ENCODE measurements around the gene HOXB4. TPM values are rescaled to one million over a fixed set of nuclear protein-coding genes. Genes with fewer than 3 reads are reported as not detected.

HOXB4 gene
- total and polyA plus RNA-seq, 8 donors: 0.45 to 5.1 (median 2.1) TPM; not detected in 2

DNA sequence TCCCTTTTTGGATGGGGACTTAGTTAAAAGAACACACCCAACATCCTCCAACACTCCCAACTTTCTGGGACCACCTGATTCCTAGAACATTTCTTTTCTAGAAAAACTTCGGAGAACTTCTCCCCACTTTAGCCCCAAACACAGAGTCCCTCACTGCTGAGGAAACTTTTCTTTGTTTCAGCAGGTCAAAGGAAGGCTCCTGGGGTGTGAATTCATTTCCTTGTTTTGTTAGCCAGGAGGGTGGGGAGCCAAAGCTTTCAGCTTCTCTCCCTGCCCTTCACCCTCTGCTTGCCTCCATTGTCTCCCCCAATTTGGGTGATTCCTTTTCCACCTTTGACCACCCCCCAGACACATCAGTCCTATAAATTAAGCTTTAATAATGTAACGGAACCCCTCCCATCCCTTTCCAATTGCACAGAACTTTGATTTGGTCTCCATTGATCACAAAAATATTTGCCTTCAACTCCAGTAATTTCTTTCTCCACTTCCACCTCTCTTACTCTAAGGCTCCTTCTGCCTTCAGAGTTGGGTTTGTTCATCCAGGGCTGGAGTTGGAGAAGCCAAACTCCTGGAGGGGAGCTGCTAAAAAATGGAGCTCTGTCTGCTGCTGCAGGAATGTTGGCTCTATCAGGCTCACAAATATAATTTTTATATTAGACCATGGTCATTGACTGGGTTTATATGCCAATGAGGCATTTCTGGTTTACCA lies 10.3 kb downstream of the HOXB4 start:
- Histone ChIP-seq H3K4me3 (peak overlapping the region; percentile 27 to 57 (median 34)), H3K36me3 (no peaks in the 10 kb centered on the region), H3K9me3 (no peaks in the 10 kb centered on the region), H3K4me1 (peaks cover 24 to 94% (median 61%) of the 10 kb centered on the region in 4 donors), H3K27me3 (peaks cover 0 to 100% (median 46%) of the 10 kb centered on the region in 3 donors), H3K27ac (peak overlapping the region in 4 of 5 donors; percentile 54 to 95 (median 93))
- TF ChIP-seq, protein P1, sequence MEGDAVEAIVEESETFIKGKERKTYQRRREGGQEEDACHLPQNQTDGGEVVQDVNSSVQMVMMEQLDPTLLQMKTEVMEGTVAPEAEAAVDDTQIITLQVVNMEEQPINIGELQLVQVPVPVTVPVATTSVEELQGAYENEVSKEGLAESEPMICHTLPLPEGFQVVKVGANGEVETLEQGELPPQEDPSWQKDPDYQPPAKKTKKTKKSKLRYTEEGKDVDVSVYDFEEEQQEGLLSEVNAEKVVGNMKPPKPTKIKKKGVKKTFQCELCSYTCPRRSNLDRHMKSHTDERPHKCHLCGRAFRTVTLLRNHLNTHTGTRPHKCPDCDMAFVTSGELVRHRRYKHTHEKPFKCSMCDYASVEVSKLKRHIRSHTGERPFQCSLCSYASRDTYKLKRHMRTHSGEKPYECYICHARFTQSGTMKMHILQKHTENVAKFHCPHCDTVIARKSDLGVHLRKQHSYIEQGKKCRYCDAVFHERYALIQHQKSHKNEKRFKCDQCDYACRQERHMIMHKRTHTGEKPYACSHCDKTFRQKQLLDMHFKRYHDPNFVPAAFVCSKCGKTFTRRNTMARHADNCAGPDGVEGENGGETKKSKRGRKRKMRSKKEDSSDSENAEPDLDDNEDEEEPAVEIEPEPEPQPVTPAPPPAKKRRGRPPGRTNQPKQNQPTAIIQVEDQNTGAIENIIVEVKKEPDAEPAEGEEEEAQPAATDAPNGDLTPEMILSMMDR (IDR thresholded peaks at IDR 0.05): no peak
- no peak for TF ChIP-seq EP300 (IDR thresholded peaks at IDR 0.05)
- TF ChIP-seq POLR2A (IDR thresholded peaks at IDR 0.05): no peak
- TF ChIP-seq POLR2AphosphoS5 (IDR thresholded peaks at IDR 0.05): no peak
- intact Hi-C loops (cut with DNase I; ENCODE audit: low total_unique reads): no loop called here
- WGBS, 5 donors: 36 to 48% (median 43%) methylated on average over 2 of the region's 2 CpGs
- DNase-seq: no peak

- peak overlapping the region; percentile 5 to 95 (median 93) for H3K27ac ChIP-seq
- peaks cover 0 to 100% (median 52%) of the 10 kb centered on the region in 3 donors for H3K27me3 ChIP-seq
- WGBS, 5 donors: 19 to 49% (median 32%) methylated on average over 6 of the region's 6 CpGs
- intact Hi-C loops (cut with DNase I; ENCODE audit: low total_unique reads): no loop called here
- H3K36me3 ChIP-seq: no peaks in the 10 kb centered on the region
- no peaks in the 10 kb centered on the region for H3K9me3 ChIP-seq
- peak overlapping the region in 1 of 4 donors; percentile 4 for H3K4me3 ChIP-seq
- TF ChIP-seq, protein P1 (IDR thresholded peaks at IDR 0.05): no peak
- TF ChIP-seq EP300 (IDR thresholded peaks at IDR 0.05) (no peak), POLR2A (IDR thresholded peaks at IDR 0.05) (no peak), POLR2AphosphoS5 (IDR thresholded peaks at IDR 0.05) (no peak)
- peaks cover 28 to 95% (median 61%) of the 10 kb centered on the region in 4 donors for H3K4me1 ChIP-seq
- DNase-seq: no peak
These were observed 10.9 kb downstream of the HOXB4 start for GRCh38 chr17:48567209-48567608.

GRCh38 chr17:48566717-48567116 lies 11.4 kb downstream of the HOXB4 start:
- no peak for DNase-seq
- intact Hi-C loops (cut with DNase I; ENCODE audit: low total_unique reads): no loop called here
- Histone ChIP-seq H3K4me1 (peaks cover 32 to 95% (median 64%) of the 10 kb centered on the region in 4 donors), H3K27me3 (peaks cover 0 to 99% (median 55%) of the 10 kb centered on the region in 3 donors), H3K4me3 (no peak overlapping the region), H3K9me3 (no peaks in the 10 kb centered on the region), H3K27ac (peak overlapping the region; percentile 5 to 95 (median 93)), H3K36me3 (no peaks in the 10 kb centered on the region)
- 39 to 59% (median 44%) methylated on average over 2 of the region's 2 CpGs for WGBS, 5 donors
- TF ChIP-seq EP300 (IDR thresholded peaks at IDR 0.05) (no peak), POLR2AphosphoS5 (IDR thresholded peaks at IDR 0.05) (no peak), POLR2A (IDR thresholded peaks at IDR 0.05) (no peak)
- TF ChIP-seq, protein P1 (IDR thresholded peaks at IDR 0.05): no peak

GRCh38 chr17:48565925-48566710 lies 12.0 kb downstream of the HOXB4 start:
- H3K9me3 ChIP-seq: no peaks in the 10 kb centered on the region
- TF ChIP-seq POLR2A (IDR thresholded peaks at IDR 0.05) (no peak), EP300 (IDR thresholded peaks at IDR 0.05) (no peak), POLR2AphosphoS5 (IDR thresholded peaks at IDR 0.05) (no peak)
- TF ChIP-seq, protein P1 (IDR thresholded peaks at IDR 0.05): no peak
- H3K36me3 ChIP-seq: no peaks in the 10 kb centered on the region
- peaks cover 0 to 95% (median 53%) of the 10 kb centered on the region in 3 donors for H3K27me3 ChIP-seq
- H3K4me1 ChIP-seq: peaks cover 34 to 96% (median 67%) of the 10 kb centered on the region in 4 donors
- 40 to 62% (median 45%) methylated on average over 4 of the region's 4 CpGs for WGBS, 5 donors
- peak overlapping the region in 4 of 5 donors; percentile 41 to 95 (median 93) for H3K27ac ChIP-seq
- intact Hi-C loops (cut with DNase I; ENCODE audit: low total_unique reads): no loop called here
- no peak for DNase-seq
- no peak overlapping the region for H3K4me3 ChIP-seq
